Activated CD8-positive, alpha-beta T cell treated with anti-CD3 and anti-CD28 coated beads for 36 hours (primary cell): ENCODE measurements around the gene LRRC4C. TPM values are rescaled to one million over a fixed set of nuclear protein-coding genes. Genes with fewer than 3 reads are reported as not detected.

ENCODE experiments used
- ATAC-seq: fragments of 200-7000 bp; cut with Tn5 transposase; one replicate; pipeline ENCODE4 v1.10.0; 2021; ENCODE audit warnings: mild to moderate bottlenecking, moderate library complexity
- CTCF ChIA-PET: fragments of 350-600 bp; sonication (Branson Sonifier 250); formaldehyde crosslinking; loops from one replicate; lab custom pipeline; 2021; ENCODE audit warnings: antibody characterized with exemption; lab: Charles Lee
- POLR2A ChIA-PET: fragments of 350-600 bp; sonication (Branson Sonifier 250); formaldehyde crosslinking; loops from one replicate; lab custom pipeline; 2021; ENCODE audit warnings: antibody characterized with exemption; lab: Charles Lee
- DNase-seq: peaks from one replicate; pipeline ENCODE4 v3.0.0-alpha.2; 2020
- H3K27ac Mint-ChIP-seq: one replicate; pipeline ENCODE4 v1.8.0; 2021; ENCODE audit warnings: mild to moderate bottlenecking, mixed read lengths
- H3K27me3 Mint-ChIP-seq: one replicate; pipeline ENCODE4 v1.8.0; 2021; ENCODE audit warnings: mixed read lengths
- H3K36me3 Mint-ChIP-seq: one replicate; pipeline ENCODE4 v1.8.0; 2021; ENCODE audit warnings: low read depth, mixed read lengths
- H3K4me1 Mint-ChIP-seq: one replicate; pipeline ENCODE4 v1.8.0; 2021; ENCODE audit warnings: low read depth, mixed read lengths
- H3K4me3 Mint-ChIP-seq: one replicate; pipeline ENCODE4 v1.8.0; 2021; ENCODE audit warnings: mild to moderate bottlenecking, moderate library complexity, mixed read lengths
- H3K9me3 Mint-ChIP-seq: one replicate; pipeline ENCODE4 v1.8.0; 2021; ENCODE audit warnings: mixed read lengths
- intact Hi-C: fragments of 100-400 bp; cut with micrococcal nuclease; formaldehyde crosslinking; loops from one replicate; pipeline ENCODE4 v1.10.0; 2022
- total RNA-seq, 2 experiments: library from RNA; stranded (reverse); gene quantifications; one replicate each; pipeline ENCODE4 v1.2.3, GENCODE V29; 2021
- TF ChIP-seq, protein P1 (sequence below): fragments of 200-600 bp; IDR thresholded peaks from one replicate; pipeline ENCODE4 v1.8.0; 2022; ENCODE audit warnings: antibody characterized with exemption, mild to moderate bottlenecking

Gene LRRC4C
- total RNA-seq, 2 experiments from 2014 or later, result not detected

DNA sequence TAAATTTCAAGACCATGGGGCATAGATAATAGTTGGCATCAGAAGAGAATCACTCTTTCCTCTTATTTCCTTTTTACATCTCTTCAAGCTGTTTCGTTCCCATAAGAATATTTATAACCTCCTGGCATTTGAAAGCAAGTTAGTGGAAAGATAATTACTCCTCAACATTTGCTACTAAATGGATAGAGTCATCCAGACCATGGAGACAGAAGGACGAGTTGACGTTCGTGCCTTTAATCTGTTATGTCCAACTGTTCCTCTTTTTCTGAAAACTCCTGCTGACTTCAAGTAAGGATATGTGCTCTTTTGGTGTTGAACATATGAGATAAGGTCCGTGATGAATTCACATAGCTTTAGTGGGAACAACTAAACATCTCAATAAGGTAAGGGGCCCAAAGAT, 414.2 kb downstream of the LRRC4C start:
- H3K27me3 Mint-ChIP-seq, result no peaks in the 10 kb centered on the region
- DNase-seq (no peak), ATAC-seq (no peak)
- H3K36me3 Mint-ChIP-seq, result no peaks in the 10 kb centered on the region
- H3K4me1 Mint-ChIP-seq, result no peaks in the 10 kb centered on the region
- TF ChIP-seq, protein P1, sequence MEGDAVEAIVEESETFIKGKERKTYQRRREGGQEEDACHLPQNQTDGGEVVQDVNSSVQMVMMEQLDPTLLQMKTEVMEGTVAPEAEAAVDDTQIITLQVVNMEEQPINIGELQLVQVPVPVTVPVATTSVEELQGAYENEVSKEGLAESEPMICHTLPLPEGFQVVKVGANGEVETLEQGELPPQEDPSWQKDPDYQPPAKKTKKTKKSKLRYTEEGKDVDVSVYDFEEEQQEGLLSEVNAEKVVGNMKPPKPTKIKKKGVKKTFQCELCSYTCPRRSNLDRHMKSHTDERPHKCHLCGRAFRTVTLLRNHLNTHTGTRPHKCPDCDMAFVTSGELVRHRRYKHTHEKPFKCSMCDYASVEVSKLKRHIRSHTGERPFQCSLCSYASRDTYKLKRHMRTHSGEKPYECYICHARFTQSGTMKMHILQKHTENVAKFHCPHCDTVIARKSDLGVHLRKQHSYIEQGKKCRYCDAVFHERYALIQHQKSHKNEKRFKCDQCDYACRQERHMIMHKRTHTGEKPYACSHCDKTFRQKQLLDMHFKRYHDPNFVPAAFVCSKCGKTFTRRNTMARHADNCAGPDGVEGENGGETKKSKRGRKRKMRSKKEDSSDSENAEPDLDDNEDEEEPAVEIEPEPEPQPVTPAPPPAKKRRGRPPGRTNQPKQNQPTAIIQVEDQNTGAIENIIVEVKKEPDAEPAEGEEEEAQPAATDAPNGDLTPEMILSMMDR, result no peak
- POLR2A ChIA-PET, result no interaction called here
- CTCF ChIA-PET, result no interaction called here
- H3K4me3 Mint-ChIP-seq, result no peak overlapping the region
- peaks cover 10% of the 10 kb centered on the region for H3K9me3 Mint-ChIP-seq
- intact Hi-C loops, result no loop called here
- no peak overlapping the region for H3K27ac Mint-ChIP-seq

DNA sequence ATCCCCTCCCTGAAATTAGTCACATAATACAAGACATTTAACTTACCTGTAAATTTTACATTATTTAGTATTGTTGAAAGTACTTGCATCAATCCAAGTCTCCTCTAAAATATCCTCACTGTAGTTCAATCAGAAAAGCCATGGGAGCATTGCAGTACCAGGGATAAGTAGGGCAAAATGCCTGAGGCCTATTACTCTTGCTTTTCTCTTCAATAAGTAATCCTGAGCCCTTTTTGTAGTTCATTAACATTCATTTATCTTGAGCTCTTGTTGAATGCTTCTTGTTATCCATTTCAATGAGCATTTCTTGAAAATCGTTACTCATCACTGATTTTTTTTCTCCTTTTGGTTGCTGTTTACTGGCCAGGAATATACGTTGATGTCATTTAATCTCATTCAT, 414.7 kb downstream of the LRRC4C start:
- H3K4me3 Mint-ChIP-seq, result no peak overlapping the region
- intact Hi-C loops, result no loop called here
- DNase-seq, result no peak
- H3K9me3 Mint-ChIP-seq, result peaks cover 11% of the 10 kb centered on the region
- ChIA-PET POLR2A (no interaction called here), CTCF (no interaction called here)
- H3K36me3 Mint-ChIP-seq, result no peaks in the 10 kb centered on the region
- no peaks in the 10 kb centered on the region for H3K4me1 Mint-ChIP-seq
- no peaks in the 10 kb centered on the region for H3K27me3 Mint-ChIP-seq
- TF ChIP-seq, protein P1, result no peak
- H3K27ac Mint-ChIP-seq, result no peak overlapping the region
- ATAC-seq, result no peak

DNA sequence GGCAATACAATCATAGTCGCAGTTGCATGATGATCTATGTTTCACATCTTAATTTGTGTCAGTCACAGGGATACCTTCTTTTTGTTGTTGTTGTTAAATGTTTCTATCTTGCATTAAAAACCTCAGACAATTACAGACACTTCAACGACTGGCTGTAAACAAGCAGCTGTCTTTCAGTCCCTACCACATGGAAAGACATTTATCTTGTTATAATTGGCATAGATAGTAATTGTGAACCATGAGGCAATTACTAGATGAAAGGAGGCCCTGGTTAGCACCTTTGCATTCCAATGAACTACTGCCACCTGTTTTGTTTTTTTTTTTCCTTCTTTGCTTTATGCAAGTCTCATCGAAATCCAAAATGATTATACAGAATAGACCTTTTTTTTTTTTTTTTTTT, 416.8 kb downstream of the LRRC4C start:
- ATAC-seq (no peak), DNase-seq (no peak)
- POLR2A ChIA-PET, result no interaction called here
- Mint-ChIP-seq H3K27ac (no peak overlapping the region), H3K4me3 (no peak overlapping the region), H3K27me3 (no peaks in the 10 kb centered on the region), H3K9me3 (peaks cover 10% of the 10 kb centered on the region), H3K4me1 (no peaks in the 10 kb centered on the region), H3K36me3 (no peaks in the 10 kb centered on the region)
- intact Hi-C loops, result no loop called here
- TF ChIP-seq, protein P1, result no peak
- CTCF ChIA-PET, result no interaction called here

DNA sequence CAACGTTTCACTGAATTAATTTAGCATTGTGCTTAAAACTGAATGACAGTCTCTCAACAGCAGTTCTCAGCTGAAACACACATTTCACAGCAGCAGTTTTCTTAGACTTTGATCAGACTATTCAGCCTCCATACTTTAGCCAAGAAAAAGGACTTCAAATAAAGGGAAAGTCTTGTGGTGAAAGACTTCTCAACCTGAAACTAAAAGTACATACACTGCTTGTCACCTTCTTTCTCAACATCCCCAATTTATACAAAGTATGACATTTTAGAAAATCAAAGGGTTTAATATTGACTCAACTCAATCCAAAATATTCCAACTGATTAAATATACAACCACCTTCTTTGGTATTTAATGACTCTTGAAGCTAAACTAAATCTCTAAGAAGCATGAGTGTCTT, 419.0 kb downstream of the LRRC4C start:
- TF ChIP-seq, protein P1, result no peak
- Mint-ChIP-seq H3K9me3 (peaks cover 12% of the 10 kb centered on the region), H3K36me3 (no peaks in the 10 kb centered on the region), H3K27ac (no peak overlapping the region), H3K27me3 (no peaks in the 10 kb centered on the region), H3K4me1 (no peaks in the 10 kb centered on the region), H3K4me3 (no peak overlapping the region)
- ATAC-seq (no peak), DNase-seq (no peak)
- ChIA-PET CTCF (interaction anchor here (1.0 kb wide), 1 partner anchor 9 kb away, joined by 3 read pairs; no protein-coding TSS in a partner anchor), POLR2A (no interaction called here)
- intact Hi-C loops, result no loop called here

DNA sequence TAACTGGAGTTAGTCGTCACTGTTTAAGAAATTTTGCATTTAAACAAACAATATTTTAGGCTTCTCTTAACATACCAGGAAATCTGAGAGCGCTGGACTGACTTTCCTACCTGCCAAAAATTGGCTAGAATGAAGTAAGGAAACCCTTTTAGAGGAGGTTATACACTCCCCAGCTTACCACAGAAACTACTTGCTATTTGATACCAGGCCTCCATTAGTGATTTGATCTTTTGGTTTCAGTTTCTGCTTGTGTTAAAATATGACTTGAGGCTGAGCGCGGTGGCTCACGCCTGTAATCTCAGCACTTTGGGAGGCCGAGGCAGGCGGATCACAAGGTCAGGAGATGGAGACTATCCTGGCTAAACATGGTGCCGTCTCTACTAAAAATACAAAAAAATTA, 419.9 kb downstream of the LRRC4C start:
- ChIA-PET CTCF (interaction anchor here (1.0 kb wide), 1 partner anchor 8 kb away, joined by 3 read pairs; no protein-coding TSS in a partner anchor), POLR2A (no interaction called here)
- Mint-ChIP-seq H3K27me3 (no peaks in the 10 kb centered on the region), H3K36me3 (no peaks in the 10 kb centered on the region), H3K9me3 (peaks cover 9% of the 10 kb centered on the region), H3K27ac (no peak overlapping the region), H3K4me1 (no peaks in the 10 kb centered on the region), H3K4me3 (no peak overlapping the region)
- intact Hi-C loops, result no loop called here
- TF ChIP-seq, protein P1, result no peak
- ATAC-seq (no peak), DNase-seq (no peak)
